Activated CD8-positive, alpha-beta memory T cell treated with anti-CD3 and anti-CD28 coated beads for 24 hours (primary cell): ENCODE results near the gene NUDT8.
A peak's percentile ranks its signal among the peaks of the same experiment; 100 is the strongest.

Source experiments
- DNase-seq: peaks from one replicate; pipeline ENCODE4 v3.0.0-alpha.2; 2020

Gene NUDT8

DNA sequence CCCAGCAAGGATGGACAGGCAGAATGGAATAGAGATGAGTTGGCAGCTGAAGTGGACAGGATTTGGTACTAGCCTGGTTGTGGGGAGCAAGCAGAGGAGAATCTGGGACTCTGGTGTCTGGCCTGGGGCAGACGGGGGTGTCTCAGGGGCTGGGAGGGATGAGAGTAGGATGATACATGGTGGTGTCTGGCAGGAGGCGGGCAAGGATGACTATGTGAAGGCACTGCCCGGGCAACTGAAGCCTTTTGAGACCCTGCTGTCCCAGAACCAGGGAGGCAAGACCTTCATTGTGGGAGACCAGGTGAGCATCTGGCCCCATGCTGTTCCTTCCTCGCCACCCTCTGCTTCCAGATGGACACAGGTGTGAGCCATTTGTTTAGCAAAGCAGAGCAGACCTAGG lies 43.8 kb downstream of the NUDT8 start:
- DNase-seq, result no peak

DNA sequence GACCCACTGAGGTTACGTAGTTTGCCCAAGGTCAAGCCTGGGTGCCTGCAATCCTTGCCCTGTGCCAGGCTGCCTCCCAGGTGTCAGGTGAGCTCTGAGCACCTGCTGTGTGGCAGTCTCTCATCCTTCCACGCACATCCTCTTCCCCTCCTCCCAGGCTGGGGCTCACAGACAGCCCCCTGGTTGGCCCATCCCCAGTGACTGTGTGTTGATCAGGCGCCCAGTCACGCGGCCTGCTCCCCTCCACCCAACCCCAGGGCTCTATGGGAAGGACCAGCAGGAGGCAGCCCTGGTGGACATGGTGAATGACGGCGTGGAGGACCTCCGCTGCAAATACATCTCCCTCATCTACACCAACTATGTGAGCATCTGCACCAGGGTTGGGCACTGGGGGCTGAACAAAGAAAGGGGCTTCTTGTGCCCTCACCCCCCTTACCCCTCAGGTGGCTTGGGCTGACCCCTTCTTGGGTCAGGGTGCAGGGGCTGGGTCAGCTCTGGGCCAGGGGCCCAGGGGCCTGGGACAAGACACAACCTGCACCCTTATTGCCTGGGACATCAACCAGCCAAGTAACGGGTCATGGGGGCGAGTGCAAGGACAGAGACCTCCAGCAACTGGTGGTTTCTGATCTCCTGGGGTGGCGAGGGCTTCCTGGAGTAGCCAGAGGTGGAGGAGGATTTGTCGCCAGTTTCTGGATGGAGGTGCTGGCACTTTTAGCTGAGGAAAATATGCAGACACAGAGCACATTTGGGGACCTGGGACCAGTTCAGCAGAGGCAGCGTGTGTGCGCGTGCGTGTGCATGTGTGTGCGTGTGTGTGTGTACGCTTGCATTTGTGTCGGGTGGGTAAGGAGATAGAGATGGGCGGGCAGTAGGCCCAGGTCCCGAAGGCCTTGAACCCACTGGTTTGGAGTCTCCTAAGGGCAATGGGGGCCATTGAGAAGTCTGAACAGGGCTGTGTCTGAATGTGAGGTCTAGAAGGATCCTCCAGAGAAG lies 44.6 kb downstream of the NUDT8 start:
- no peak for DNase-seq

GRCh38 chr11:67584205-67584880 lies 45.4 kb downstream of the NUDT8 start:
- DNase-seq, result peak; percentile 80

GRCh38 chr11:67583247-67584204 lies 46.2 kb downstream of the NUDT8 start, which contains the start of gene GSTP1:
GSTP1 (plus strand) TSS chr11:67583812; CDS start chr11:67583844, 32 bp downstream.
- peak; percentile 94 for DNase-seq

GRCh38 chr11:67582011-67582410 lies 47.7 kb downstream of the NUDT8 start:
- no peak for DNase-seq

DNA sequence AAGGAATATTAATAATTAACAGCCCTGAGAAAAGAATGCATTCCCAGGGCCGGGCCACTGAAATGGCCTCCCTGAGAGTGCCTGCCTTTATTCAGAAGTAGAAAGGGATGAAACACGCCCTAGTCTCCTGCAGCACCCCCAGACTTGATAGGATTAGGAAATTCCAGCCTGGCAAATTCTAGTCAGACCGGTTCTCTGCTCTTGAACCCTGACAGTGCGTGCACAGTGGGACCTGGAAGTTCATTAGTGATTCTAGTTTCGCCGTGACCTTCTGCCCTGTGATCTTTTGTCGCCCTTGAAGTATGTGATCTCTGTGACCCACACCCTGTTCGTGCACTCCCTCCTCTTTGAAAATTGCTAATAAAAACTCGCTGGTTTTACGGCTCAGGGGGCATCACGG lies 48.3 kb downstream of the NUDT8 start:
- DNase-seq, result no peak

GRCh38 chr11:67577951-67578350 lies 51.8 kb downstream of the NUDT8 start:
- DNase-seq, result no peak
